H9 (cell line): Measurements from ENCODE around the gene BLACAT1. TPM values are rescaled to one million over a fixed set of nuclear protein-coding genes. Genes with fewer than 3 reads are reported as not detected.

Experiments
- DNase-seq: peaks from one replicate; pipeline ENCODE4 v3.0.0-alpha.2; 2017
- H2AFZ ChIP-seq: one replicate; pipeline ENCODE4 v1.6.1; 2013; ENCODE audit warnings: mild to moderate bottlenecking, low read length, control low read depth, moderate library complexity
- H2AK5ac ChIP-seq: 2 replicates; pipeline ENCODE4 v1.6.1; 2013; ENCODE audit warnings: low read length, control low read depth, mixed read lengths; ENCODE audit not compliant: insufficient read length
- H2BK120ac ChIP-seq: one replicate; pipeline ENCODE4 v1.6.1; 2013; ENCODE audit warnings: low read depth, mild to moderate bottlenecking, low read length, control low read depth, inconsistent platforms; ENCODE audit not compliant: poor library complexity, severe bottlenecking
- H2BK12ac ChIP-seq: 2 replicates; pipeline ENCODE4 v1.6.1; 2013; ENCODE audit warnings: low read length, control low read depth, mixed read lengths, low read depth; ENCODE audit not compliant: insufficient read length
- H2BK15ac ChIP-seq: 2 replicates; pipeline ENCODE4 v1.6.1; 2013; ENCODE audit warnings: low read depth, low read length, control low read depth
- H2BK20ac ChIP-seq: one replicate; pipeline ENCODE4 v1.6.1; 2013; ENCODE audit warnings: low read depth, mild to moderate bottlenecking, low read length, control low read depth, inconsistent platforms; ENCODE audit not compliant: poor library complexity, severe bottlenecking
- H2BK5ac ChIP-seq: 2 replicates; pipeline ENCODE4 v1.6.1; 2013; ENCODE audit warnings: low read length, control low read depth, mixed read lengths; ENCODE audit not compliant: insufficient read length
- H3K14ac ChIP-seq: 2 replicates; pipeline ENCODE4 v1.6.1; 2013; ENCODE audit warnings: low read length, control low read depth; ENCODE audit not compliant: insufficient read depth
- H3K18ac ChIP-seq: 2 replicates; pipeline ENCODE4 v1.6.1; 2013; ENCODE audit warnings: low read depth, mild to moderate bottlenecking, mixed read lengths, low read length, control low read depth; ENCODE audit not compliant: insufficient read length
- H3K23ac ChIP-seq: 2 replicates; pipeline ENCODE4 v1.6.1; 2013; ENCODE audit warnings: low read length, control low read depth, mixed read lengths, low read depth; ENCODE audit not compliant: insufficient read length
- H3K23me2 ChIP-seq: 2 replicates; pipeline ENCODE4 v1.6.1; 2013; ENCODE audit warnings: low read depth, mild to moderate bottlenecking, mixed read lengths, low read length, control low read depth; ENCODE audit not compliant: insufficient read length, poor library complexity, severe bottlenecking
- H3K27ac ChIP-seq: 2 replicates; pipeline ENCODE4 v1.5.1; 2013; ENCODE audit warnings: low read length, control low read depth, mixed read lengths, low read depth; ENCODE audit not compliant: insufficient read length
- H3K27me3 ChIP-seq: 2 replicates; pipeline ENCODE4 v1.6.1; 2013; ENCODE audit warnings: low read length, control low read depth, inconsistent platforms; ENCODE audit not compliant: insufficient read depth
- H3K4ac ChIP-seq: 2 replicates; pipeline ENCODE4 v1.6.1; 2013; ENCODE audit warnings: low read depth, mild to moderate bottlenecking, control low read depth, inconsistent platforms, low read length, moderate library complexity
- H3K4me1 ChIP-seq: 2 replicates; pipeline ENCODE4 v1.6.1; 2013; ENCODE audit warnings: low read length, control low read depth, inconsistent platforms; ENCODE audit not compliant: insufficient read depth
- H3K4me2 ChIP-seq: 2 replicates; pipeline ENCODE4 v1.6.1; 2013; ENCODE audit warnings: low read length, control low read depth, mixed read lengths; ENCODE audit not compliant: insufficient read length, insufficient read depth
- H3K56ac ChIP-seq: 2 replicates; pipeline ENCODE4 v1.6.1; 2013; ENCODE audit warnings: low read depth, mild to moderate bottlenecking, mixed read lengths, low read length, control low read depth; ENCODE audit not compliant: insufficient read length
- H3K79me1 ChIP-seq: 2 replicates; pipeline ENCODE4 v1.6.1; 2013; ENCODE audit warnings: low read depth, mild to moderate bottlenecking, moderate library complexity, low read length, control low read depth, inconsistent platforms; ENCODE audit not compliant: insufficient read depth, poor library complexity, severe bottlenecking
- H3K79me2 ChIP-seq: 2 replicates; pipeline ENCODE4 v1.6.1; 2013; ENCODE audit warnings: low read length, control low read depth, inconsistent platforms; ENCODE audit not compliant: insufficient read depth
- H3K9ac ChIP-seq: 2 replicates; pipeline ENCODE4 v1.6.1; 2013; ENCODE audit warnings: low read length, control low read depth, mixed read lengths; ENCODE audit not compliant: insufficient read length; ENCODE audit errors: extremely low read depth
- H3K9me3 ChIP-seq: one replicate; pipeline ENCODE4 v1.6.1; 2013; ENCODE audit warnings: low read depth, low read length, inconsistent platforms; ENCODE audit not compliant: control insufficient read depth
- H3T11ph ChIP-seq: one replicate; pipeline ENCODE4 v1.6.1; 2013; ENCODE audit warnings: mild to moderate bottlenecking, low read length, control low read depth, inconsistent platforms
- H4K20me1 ChIP-seq: one replicate; pipeline ENCODE4 v1.6.1; 2013; ENCODE audit not compliant: control insufficient read depth, insufficient read length, insufficient read depth
- H4K5ac ChIP-seq: 2 replicates; pipeline ENCODE4 v1.6.1; 2013; ENCODE audit warnings: low read depth, mild to moderate bottlenecking, mixed read lengths, low read length, control low read depth; ENCODE audit not compliant: insufficient read length
- H4K8ac ChIP-seq: replicated peaks from 2 replicates; pipeline ENCODE4 v1.6.1; 2013; ENCODE audit warnings: low read length, control low read depth, mixed read lengths, low read depth; ENCODE audit not compliant: insufficient read length
- H4K91ac ChIP-seq: 2 replicates; pipeline ENCODE4 v1.6.1; 2013; ENCODE audit warnings: low read depth, mild to moderate bottlenecking, moderate library complexity, mixed read lengths, low read length, control low read depth; ENCODE audit not compliant: insufficient read length
- H3K27ac Mint-ChIP-seq, 3 experiments: 2 replicates in 2 of 3; 3 replicates in 1 of 3; pipeline ENCODE4 v1.8.0; 2020 to 2021; ENCODE audit warnings: mixed read lengths in 3 of 3, mild to moderate bottlenecking in 1 of 3, moderate library complexity in 1 of 3
- H3K27me3 Mint-ChIP-seq: 2 replicates; pipeline ENCODE4 v1.8.0; 2021; ENCODE audit warnings: low read depth, mild to moderate bottlenecking, moderate library complexity, mixed read lengths
- H3K36me3 Mint-ChIP-seq, 3 experiments: 2 replicates in 2 of 3; 3 replicates in 1 of 3; pipeline ENCODE4 v1.8.0; 2020 to 2021; ENCODE audit warnings: low read depth in 3 of 3, mixed read lengths in 3 of 3; ENCODE audit not compliant: insufficient read depth in 1 of 3
- H3K4me1 Mint-ChIP-seq, 2 experiments: 2 replicates each; pipeline ENCODE4 v1.8.0; 2020; ENCODE audit warnings: mixed read lengths in 2 of 2
- H3K4me3 Mint-ChIP-seq, 2 experiments: 2 replicates in 1 of 2; 3 replicates in 1 of 2; pipeline ENCODE4 v1.8.0; 2020 to 2021; ENCODE audit warnings: mild to moderate bottlenecking in 2 of 2, mixed read lengths in 2 of 2, moderate library complexity in 1 of 2
- H3K9me3 Mint-ChIP-seq, 2 experiments: 2 replicates in 1 of 2; 3 replicates in 1 of 2; pipeline ENCODE4 v1.8.0; 2020; ENCODE audit warnings: mild to moderate bottlenecking in 2 of 2, mixed read lengths in 2 of 2, moderate library complexity in 1 of 2
- CTCF ChIP-seq: fragments of 200-600 bp; sonication (generic); conservative IDR thresholded peaks from 3 replicates; pipeline ENCODE4 v1.8.0; 2021; ENCODE audit warnings: antibody characterized with exemption, mild to moderate bottlenecking
- whole genome bisulfite sequencing: extraction: QIAGEN DNeasy Blood & Tissue Kit; methylation state at CpG from one replicate; pipeline ENCODE4 v1.1.7; 2013; ENCODE audit warnings: missing lambda C conversion rate, low lambda C conversion rate, mixed read lengths; ENCODE audit not compliant: insufficient read length; ENCODE audit errors: extremely low coverage; 5-methylcytosine and 5-hydroxymethylcytosine counted together
- total RNA-seq: library from RNA; stranded (reverse); gene quantifications from 2 replicates; pipeline ENCODE4 v1.2.1, GENCODE V29; 2021

Gene BLACAT1
- total RNA-seq, 1 experiment from 2014 or later = 4.0 TPM

GRCh38 chr1:205453466-205453865 lies 2.4 kb downstream of the BLACAT1 start:
- no peak overlapping the region for H3K14ac ChIP-seq
- DNase-seq = no peak
- no peak overlapping the region for H2BK5ac ChIP-seq
- no peak overlapping the region for H2AK5ac ChIP-seq
- TF ChIP-seq CTCF = no peak
- H4K20me1 ChIP-seq = no peaks in the 10 kb centered on the region
- H3K9me3 Mint-ChIP-seq = no peaks in the 10 kb centered on the region
- H4K5ac ChIP-seq = no peak overlapping the region
- no peak overlapping the region for H4K91ac ChIP-seq
- H3K18ac ChIP-seq = no peak overlapping the region
- H3K23me2 ChIP-seq = peaks cover 35% of the 10 kb centered on the region
- H3K4ac ChIP-seq = no peak overlapping the region
- H3K23ac ChIP-seq = no peak overlapping the region
- no peak overlapping the region for H3T11ph ChIP-seq
- H3K36me3 Mint-ChIP-seq = peaks cover 10 to 23% (median 11%) of the 10 kb centered on the region in 3 experiments
- H3K27me3 ChIP-seq = no peaks in the 10 kb centered on the region; the same call in 1 of the 2 replicates
- peak overlapping the region; percentile 21 to 53; a peak in 2 of 5 replicates for H3K4me3 Mint-ChIP-seq
- H3K4me2 ChIP-seq = no peak overlapping the region
- no peak overlapping the region for H4K8ac ChIP-seq
- no peak overlapping the region for H2BK120ac ChIP-seq
- H3K27me3 Mint-ChIP-seq = peaks cover 27% of the 10 kb centered on the region
- H2BK12ac ChIP-seq = no peak overlapping the region
- H3K79me1 ChIP-seq = peaks cover 3% of the 10 kb centered on the region
- no peak overlapping the region for H3K27ac Mint-ChIP-seq
- no peaks in the 10 kb centered on the region for H3K79me2 ChIP-seq
- no peak overlapping the region for H3K56ac ChIP-seq
- peaks cover 24% of the 10 kb centered on the region for H3K4me1 ChIP-seq
- H3K9ac ChIP-seq = no peak overlapping the region
- no peak overlapping the region for H2BK20ac ChIP-seq
- no CpG with 5 or more reads among the region's 3 CpGs for WGBS
- H3K27ac ChIP-seq = no peak overlapping the region
- H3K4me1 Mint-ChIP-seq = peaks cover 65 to 71% of the 10 kb centered on the region in 2 experiments
- H3K9me3 ChIP-seq = no peaks in the 10 kb centered on the region
- no peak overlapping the region for H2BK15ac ChIP-seq
- no peak overlapping the region for H2AFZ ChIP-seq
